K562 (cell line): ENCODE data around the gene GH2. TPM values are rescaled to one million over a fixed set of nuclear protein-coding genes. Genes with fewer than 3 reads are reported as not detected.
A peak's percentile ranks its signal among the peaks of the same experiment; 100 is the strongest.

Experiments
- CBX1 ChIP-seq: sonication (generic); IDR thresholded peaks from 2 replicates; pipeline ENCODE4 v1.6.1; 2016; ENCODE audit warnings: antibody characterized with exemption, low read depth, mild to moderate bottlenecking
- HEY1 ChIP-seq: fragments of 250-450 bp; sonication (Bioruptor Pico); IDR thresholded peaks from 2 replicates; pipeline ENCODE4 v1.5.0; 2020; ENCODE audit warnings: mild to moderate bottlenecking, moderate library complexity, borderline replicate concordance
- HMGN3 ChIP-seq: IDR thresholded peaks from 2 replicates; pipeline ENCODE4 v1.6.1; 2011; ENCODE audit warnings: borderline replicate concordance, low read depth, mild to moderate bottlenecking, mixed read lengths, low read length; ENCODE audit not compliant: insufficient read length; ENCODE audit errors: extremely low read depth
- IRF9 ChIP-seq: fragments of 450-650 bp; IDR thresholded peaks from 2 replicates; pipeline ENCODE4 v1.6.1; 2016; ENCODE audit warnings: missing biosample characterization, missing genetic modification characterization
- MAFG ChIP-seq: fragments of 450-650 bp; conservative IDR thresholded peaks from 2 replicates; pipeline ENCODE4 v1.6.1; 2016; ENCODE audit warnings: missing genetic modification characterization, missing compliant biosample characterization
- MLLT1 ChIP-seq, 2 experiments: fragments of 450-650 bp; IDR thresholded peaks; 2 replicates each; pipeline ENCODE4 v1.6.1; 2016
- NR2C2 ChIP-seq, 2 experiments: fragments of 200-800 bp in 1 of 2; sonication (Bioruptor generic) in 1 of 2; sonication (generic) in 1 of 2; formaldehyde crosslinking in 1 of 2; IDR thresholded peaks; 2 replicates each; pipeline versions ENCODE4 v1.6.1 to v1.8.0; 2016 to 2022; ENCODE audit warnings: mild to moderate bottlenecking in 1 of 2, missing compliant biosample characterization in 1 of 2, missing genetic modification characterization in 1 of 2, missing genetic modification reagents in 1 of 2
- RBM39 ChIP-seq: fragments of 200-400 bp; formaldehyde crosslinking; optimal IDR thresholded peaks from 2 replicates; pipeline ENCODE3; 2018; ENCODE audit warnings: low read depth, low read length
- RFX1 ChIP-seq: fragments of 450-650 bp; IDR thresholded peaks from 2 replicates; pipeline ENCODE4 v1.6.1; 2016; ENCODE audit warnings: mild to moderate bottlenecking, moderate library complexity
- SP2 ChIP-seq: IDR thresholded peaks from 2 replicates; pipeline ENCODE4 v1.6.1; 2011; ENCODE audit warnings: mild to moderate bottlenecking, low read depth, low read length, moderate library complexity; ENCODE audit not compliant: poor library complexity, severe bottlenecking; ENCODE audit errors: extremely low read depth
- SRSF7 ChIP-seq: fragments of 200-400 bp; formaldehyde crosslinking; optimal IDR thresholded peaks from 2 replicates; pipeline ENCODE3; 2017; ENCODE audit warnings: mild to moderate bottlenecking, low read depth, low read length
- TFAP4 ChIP-seq: sonication (generic); formaldehyde crosslinking; IDR thresholded peaks from 2 replicates; pipeline ENCODE4 v1.8.0; 2022; ENCODE audit warnings: missing genetic modification reagents, mild to moderate bottlenecking, moderate library complexity, borderline replicate concordance
- ZBTB1 ChIP-seq: sonication (generic); formaldehyde crosslinking; IDR thresholded peaks from 2 replicates; pipeline ENCODE4 v1.8.1; 2023; ENCODE audit warnings: missing genetic modification reagents, low read depth, mild to moderate bottlenecking, borderline replicate concordance
- ZBTB43 ChIP-seq: sonication (generic); formaldehyde crosslinking; IDR thresholded peaks from 2 replicates; pipeline ENCODE4 v1.8.0; 2023; ENCODE audit warnings: mild to moderate bottlenecking, missing genetic modification reagents
- ZBTB9 ChIP-seq: fragments of 450-650 bp; formaldehyde crosslinking; IDR thresholded peaks from 2 replicates; pipeline ENCODE4 v1.4.0; 2020; ENCODE audit warnings: mild to moderate bottlenecking, moderate library complexity
- ZNF197 ChIP-seq: fragments of 200-800 bp; sonication (Bioruptor generic); IDR thresholded peaks from 2 replicates; pipeline ENCODE4 v1.6.1; 2016; ENCODE audit warnings: low read depth, missing genetic modification characterization, missing compliant biosample characterization
- ZNF449 ChIP-seq: fragments of 250-450 bp; sonication (Bioruptor Pico); IDR thresholded peaks from 2 replicates; pipeline ENCODE4 v1.8.0; 2022; ENCODE audit warnings: moderate library complexity, mild to moderate bottlenecking, inconsistent platforms
- ZZZ3 ChIP-seq: fragments of 450-650 bp; IDR thresholded peaks from 2 replicates; pipeline ENCODE4 v1.6.1; 2016; ENCODE audit warnings: antibody characterized with exemption, mild to moderate bottlenecking, moderate library complexity
- polyA plus RNA-seq, 8 experiments: library from polyadenylated mRNA; depleted of rRNA in 4 of 8; stranded (reverse) in 5 of 8; unstranded in 3 of 8; fragments of >200 nt; fragmentation: Nextera tagmentation in 2 of 8; fragmentation: Illumina TruSeq in 1 of 8; extraction: Ambion mirVana in 2 of 8; extraction: Trizol in 1 of 8; gene quantifications; 2 replicates each; pipeline versions ENCODE4 v1.2.1 to v1.2.3, GENCODE V29; 2011 to 2014; ENCODE audit warnings: inconsistent platforms in 1 of 8, missing spikeins in 1 of 8
- total RNA-seq, 7 experiments: library from RNA; depleted of rRNA in 6 of 7; stranded (reverse); fragments of >200 nt in 6 of 7; fragmentation: Illumina TruSeq in 2 of 7; extraction: Trizol in 2 of 7; gene quantifications; 2 replicates each; pipeline versions ENCODE4 v1.2.1 to v1.2.3, GENCODE V29; 2011 to 2021; ENCODE audit warnings: low replicate concordance in 1 of 7

The GH2 gene
- total and polyA plus RNA-seq, 9 of the 15 experiments (the other 6 are each of a cell fraction or from before 2014, with no cell fraction given): not detected

GRCh38 chr17:63848834-63849689 is 32.7 kb downstream of the GH2 start (continued):
- TF ChIP-seq ZBTB9 (CRISPR knock-in tag) (peak; percentile 69), ZZZ3 (peak; percentile 76), HMGN3 (peak; percentile 9), MLLT1 (IDR thresholded peaks at IDR 0.05) (peak in 1 of 2 experiments; percentile 49; a peak in 2 of 4 replicates), SRSF7 (no peak), ZBTB43 (CRISPR knock-in tag) (peak; percentile 94), NR2C2 (CRISPR knock-in tag; IDR thresholded peaks at IDR 0.05) (peak; percentile 64; the same call in 1 of the 2 replicates), NR2C2 (tag; IDR thresholded peaks at IDR 0.05) (peak; percentile 79), TFAP4 (CRISPR knock-in tag) (peak; percentile 71), ZNF449 (0 out of 2 replicates have a peak, but pooled peaks have one; percentile 72), ZBTB1 (CRISPR knock-in tag) (no peak), MAFG (tag) (no peak), RBM39 (no peak), IRF9 (tag) (0 out of 2 replicates have a peak, but pooled peaks have one; percentile 26), RFX1 (no peak), HEY1 (CRISPR knock-in tag) (no peak; the same call in 1 of the 2 replicates), ZNF197 (CRISPR knock-in tag) (no peak), CBX1 (peak; percentile 88), SP2 (no peak)
